HG03196 (cell line): ENCODE results near the gene CARS2.
"Not testable (repeated sequence)": the region's sequence is repeated elsewhere in the genome, so short reads cannot be mapped to it uniquely, and the experiment has no call there.

ENCODE experiments used
- ATAC-seq: cut with Tn5 transposase; IDR thresholded peaks from one replicate; pipeline ENCODE4 v1.9.1; 2021; ENCODE audit not compliant: unreplicated experiment

Gene CARS2

GRCh38 chr13:110705826-110706569 is at the start of gene CARS2:
Gene CARS2, minus strand, starts transcription at chr13:110706116. Its CDS starts 23 bp downstream, at chr13:110706093.
- ATAC-seq = peak; percentile 93

GRCh38 chr13:110748271-110748670 is 42.4 kb upstream of the CARS2 start:
- no peak for ATAC-seq

GRCh38 chr13:110746438-110746837 is 40.5 kb upstream of the CARS2 start:
- ATAC-seq = no peak

- ATAC-seq = no peak
Observed at GRCh38 chr13:110743687-110744086, 37.8 kb upstream of the CARS2 start.

- no peak for ATAC-seq
Observed at GRCh38 chr13:110737555-110737954, 31.6 kb upstream of the CARS2 start.

- no peak for ATAC-seq
Observed at GRCh38 chr13:110734561-110734960, 28.6 kb upstream of the CARS2 start.

GRCh38 chr13:110731072-110731471 is 25.2 kb upstream of the CARS2 start:
- ATAC-seq = no peak

- ATAC-seq = no peak
Observed at GRCh38 chr13:110726726-110727125, 20.8 kb upstream of the CARS2 start.

GRCh38 chr13:110726153-110726552 is 20.2 kb upstream of the CARS2 start:
- ATAC-seq = not testable (repeated sequence)

- ATAC-seq = no peak
Observed at GRCh38 chr13:110723598-110723997, 17.7 kb upstream of the CARS2 start.

- no peak for ATAC-seq
Observed at GRCh38 chr13:110722971-110723370, 17.1 kb upstream of the CARS2 start.

GRCh38 chr13:110719036-110719710 is 13.3 kb upstream of the CARS2 start:
- no peak for ATAC-seq

GRCh38 chr13:110716247-110716515 is 10.3 kb upstream of the CARS2 start:
- ATAC-seq = no peak

- peak; percentile 50 for ATAC-seq
Observed at GRCh38 chr13:110715395-110716246, 9.7 kb upstream of the CARS2 start.

- no peak for ATAC-seq
Observed at GRCh38 chr13:110714797-110715394, 9.0 kb upstream of the CARS2 start.

- no peak for ATAC-seq
Observed at GRCh38 chr13:110713981-110714796, 8.3 kb upstream of the CARS2 start.

GRCh38 chr13:110713642-110713952 is 7.7 kb upstream of the CARS2 start, which contains the start of gene ING1:
Gene ING1, plus strand, starts transcription at chr13:110713700. Its CDS starts 450 bp downstream, at chr13:110714150.
- no peak for ATAC-seq

- peak; percentile 50 for ATAC-seq
Observed at GRCh38 chr13:110712849-110713641, 7.1 kb upstream of the CARS2 start.

GRCh38 chr13:110712081-110712848 is 6.3 kb upstream of the CARS2 start:
- peak; percentile 34 for ATAC-seq
